Measurements from ENCODE around the gene EEF2.

The EEF2 gene

DNA sequence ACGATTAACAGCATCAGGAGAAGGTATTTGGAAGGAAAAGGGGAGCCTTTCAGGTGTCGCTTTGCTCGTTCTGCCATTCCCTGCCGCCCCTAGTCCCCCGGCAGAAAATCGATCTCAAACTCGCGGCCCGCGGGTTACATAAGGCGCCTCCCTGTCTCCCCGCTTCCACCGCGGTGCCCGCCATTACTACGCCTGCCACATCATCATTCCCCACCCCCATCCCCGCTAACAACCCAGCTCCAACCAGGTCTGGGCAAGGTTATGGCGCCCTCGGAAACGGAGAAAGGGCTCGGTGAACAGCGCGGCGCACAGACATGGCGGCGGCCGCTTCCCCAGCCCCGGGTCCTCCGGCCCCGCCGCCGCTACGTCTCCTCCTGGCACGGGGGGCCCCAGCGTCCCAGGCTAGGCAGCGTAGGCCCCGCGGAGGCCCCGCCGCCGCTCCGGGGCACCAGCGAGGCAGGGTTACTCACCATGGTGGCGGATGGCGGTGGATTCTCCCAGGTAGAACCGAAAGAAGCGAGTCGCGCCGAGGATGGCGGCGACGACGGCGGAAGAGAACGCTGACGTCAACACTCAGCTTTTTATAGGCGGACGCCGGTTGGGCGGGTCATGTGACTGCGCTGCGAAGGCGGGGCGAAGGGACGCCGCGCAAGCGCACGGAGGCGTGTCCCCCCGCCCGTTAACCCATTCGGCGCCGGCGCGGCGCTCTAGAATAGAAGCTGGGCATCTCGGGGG, at the start of gene EEF2:
EEF2 (minus strand) TSS at position 556 of the 735 bp plus-strand sequence; CDS start at position 473, 83 bp downstream.
- DNase-seq, result peak; percentile 94

GRCh38 chr19:4034048-4035017, 49.1 kb upstream of the EEF2 start:
- DNase-seq, result no peak

GRCh38 chr19:4033028-4033956, 48.0 kb upstream of the EEF2 start:
- DNase-seq, result no peak

- no peak for DNase-seq
Observed at GRCh38 chr19:4032436-4032835, 47.2 kb upstream of the EEF2 start.

GRCh38 chr19:4031420-4031819, 46.2 kb upstream of the EEF2 start:
- DNase-seq, result no peak

- DNase-seq, result no peak
Observed at GRCh38 chr19:4030981-4031380, 45.7 kb upstream of the EEF2 start.

DNA sequence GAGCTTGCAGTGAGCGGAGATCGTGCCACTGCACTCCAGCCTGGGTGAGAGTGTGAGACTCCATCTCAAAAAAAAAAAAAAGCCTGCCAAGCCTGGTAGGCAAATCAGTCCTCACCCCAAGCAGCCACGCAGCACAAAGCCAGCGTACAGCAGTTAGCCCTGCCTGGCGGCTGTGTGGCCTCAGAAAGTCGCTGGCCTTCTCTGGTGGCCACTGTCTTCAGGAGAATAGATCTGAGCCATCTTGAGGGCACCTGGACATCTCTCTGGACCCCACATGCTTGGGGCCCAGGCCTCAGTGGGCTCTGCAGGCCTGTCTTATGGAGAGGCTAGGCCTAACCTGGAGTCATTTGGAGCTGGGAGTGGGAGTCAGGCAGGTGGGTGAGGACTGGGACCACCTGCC, 45.3 kb upstream of the EEF2 start:
- no peak for DNase-seq

DNA sequence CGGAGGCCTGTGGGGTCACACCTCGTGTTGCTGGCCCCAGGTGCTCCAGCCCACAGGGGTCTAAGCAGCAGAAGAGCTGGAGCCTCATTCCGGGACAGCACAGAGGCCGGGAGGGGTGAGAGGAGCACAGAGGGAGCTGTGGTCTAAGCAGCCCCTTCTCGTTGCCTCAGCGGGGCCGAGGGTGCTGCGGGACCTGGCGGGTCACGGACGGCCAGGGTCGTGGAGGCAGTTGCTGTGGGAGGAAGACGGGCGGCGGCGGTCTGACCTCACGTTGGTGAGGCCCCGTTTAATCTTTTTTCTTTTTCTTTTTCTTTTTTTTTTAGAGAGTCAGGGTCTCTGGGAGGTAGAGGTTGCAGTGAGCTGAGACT, 44.0 kb upstream of the EEF2 start:
- no peak for DNase-seq

- DNase-seq, result no peak
Observed at GRCh38 chr19:4028334-4029246, 43.3 kb upstream of the EEF2 start.

DNA sequence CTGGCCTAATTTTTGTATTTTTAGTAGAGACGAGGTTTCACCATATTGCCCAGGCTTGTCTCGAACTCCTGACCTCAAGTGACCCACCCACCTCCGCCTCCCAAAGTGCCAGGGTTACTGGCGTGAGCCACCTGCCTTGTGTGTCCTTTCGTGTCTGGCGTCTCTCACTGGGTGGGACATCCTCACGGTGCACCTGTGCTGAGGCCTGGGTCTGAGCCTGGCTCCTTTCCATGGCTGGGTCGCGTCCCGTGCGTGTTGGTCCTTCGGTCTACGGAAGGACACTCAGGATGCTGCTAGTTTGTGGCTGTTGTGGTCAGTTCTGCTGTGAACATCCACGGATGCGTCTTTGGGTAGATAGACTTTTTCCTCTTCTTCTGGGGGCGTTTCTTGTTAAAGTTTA, 41.9 kb upstream of the EEF2 start:
- DNase-seq, result no peak

DNA sequence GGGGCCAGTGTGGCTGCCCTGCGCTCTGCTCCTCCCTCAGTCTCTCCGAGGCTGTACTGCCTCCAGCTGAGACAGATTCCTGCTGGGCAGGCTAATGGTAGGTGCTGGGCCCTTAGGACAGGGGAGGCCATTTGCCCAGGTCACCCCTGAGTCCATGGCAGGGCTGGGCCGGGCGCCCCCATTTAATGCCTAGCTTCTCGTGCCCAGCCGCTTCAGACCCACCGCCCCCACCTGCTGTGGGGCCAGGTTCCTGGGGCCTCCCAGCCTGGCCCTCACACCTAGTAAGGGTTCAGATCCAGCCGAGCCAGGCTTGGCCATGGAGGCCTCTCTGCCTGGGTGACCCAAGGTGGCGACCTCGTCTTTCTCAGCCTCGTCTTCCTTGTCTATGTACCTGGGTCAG, 40.1 kb upstream of the EEF2 start:
- DNase-seq, result no peak

DNA sequence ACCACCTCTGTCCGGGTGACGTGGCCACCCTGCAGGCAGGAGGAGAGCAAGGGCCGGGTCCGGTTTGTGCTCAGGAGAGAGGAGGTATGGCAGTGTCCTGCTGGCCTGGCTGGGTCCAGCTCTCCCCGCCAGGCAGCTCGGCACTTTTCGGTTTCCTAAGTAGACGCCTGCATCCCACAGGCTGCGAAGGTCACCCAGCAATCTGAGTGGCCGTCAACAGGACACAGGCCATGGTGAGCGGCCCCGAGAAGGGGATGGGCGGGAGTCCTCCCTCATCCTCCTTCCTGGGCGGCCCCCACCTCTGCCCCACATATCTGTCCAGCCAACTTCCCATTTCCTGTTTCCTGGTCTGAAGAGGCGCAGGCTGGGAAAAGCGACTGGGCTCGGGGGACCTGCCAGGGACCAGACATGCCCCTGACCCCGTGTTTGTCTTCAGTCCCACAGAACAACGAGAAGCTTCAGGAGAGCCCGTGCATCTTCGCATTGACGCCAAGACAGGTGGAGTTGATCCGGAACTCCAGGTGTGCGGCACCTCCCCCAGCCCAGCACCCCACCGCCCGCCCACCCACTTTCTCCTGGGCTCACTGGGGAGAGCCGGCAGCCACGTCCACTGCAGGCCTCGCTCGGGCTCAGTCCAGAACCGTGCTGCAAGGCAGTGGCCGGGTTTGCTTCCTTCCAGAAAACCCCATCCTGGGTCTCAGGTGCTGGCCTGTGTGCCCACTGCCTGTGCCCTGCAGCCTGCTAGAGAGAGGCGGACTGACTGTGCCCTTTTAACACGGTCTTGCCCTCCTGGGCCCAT, 38.5 kb upstream of the EEF2 start:
- DNase-seq, result no peak

DNA sequence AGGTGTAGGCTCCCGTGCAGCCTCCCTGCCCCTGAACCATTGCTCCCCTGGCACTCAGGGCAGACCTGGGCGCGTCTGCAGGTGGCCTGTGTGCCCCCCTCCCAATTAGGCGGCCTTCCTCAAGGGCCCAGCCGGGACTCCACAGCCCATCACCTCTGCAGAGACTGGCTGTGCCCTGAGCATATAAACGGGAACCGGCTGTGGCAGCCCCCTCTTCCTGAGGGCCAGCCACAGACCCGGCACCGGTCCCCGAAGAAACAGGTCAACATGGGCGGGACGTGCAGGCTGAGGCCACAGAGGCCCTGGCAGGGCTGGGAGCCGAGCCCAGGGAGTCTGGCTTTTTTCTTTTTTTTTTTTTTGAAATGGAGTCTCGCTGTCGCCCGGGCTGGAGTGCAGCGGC, 34.3 kb upstream of the EEF2 start:
- no peak for DNase-seq

- no peak for DNase-seq
Observed at GRCh38 chr19:4018775-4019504, 33.7 kb upstream of the EEF2 start.

- DNase-seq, result no peak
Observed at GRCh38 chr19:4018140-4018613, 32.9 kb upstream of the EEF2 start.

- DNase-seq, result no peak
Observed at GRCh38 chr19:4016903-4017638, 31.8 kb upstream of the EEF2 start.

GRCh38 chr19:4016486-4016885, 31.2 kb upstream of the EEF2 start:
- DNase-seq, result no peak

GRCh38 chr19:4015705-4016402, 30.6 kb upstream of the EEF2 start:
- DNase-seq, result no peak

All from activated CD4-positive, alpha-beta T cell treated with anti-CD3 and anti-CD28 coated beads, Interleukin-2, Interleukin-6, amounts not matched to agents 100 ng/mL and 50 ng/mL, durations not matched to agents 16 hours and 8 hours (primary cell).